Parathyroid adenoma (tissue), 2 donors: ENCODE measurements around the gene MIOS.
A peak's percentile ranks its signal among the peaks of the same experiment; 100 is the strongest.

Experiments
- H2AFZ ChIP-seq: fragments of 300-600 bp; sonication (generic); one replicate; pipeline ENCODE4 v1.7.0; 2017; ENCODE audit warnings: antibody characterized with exemption, mild to moderate bottlenecking
- H3K27ac ChIP-seq: fragments of 300-600 bp; sonication (generic); one replicate; pipeline ENCODE4 v1.7.0; 2017
- H3K27me3 ChIP-seq: fragments of 300-600 bp; sonication (generic); one replicate; pipeline ENCODE4 v1.7.0; 2017; ENCODE audit warnings: low read length; ENCODE audit not compliant: control insufficient read depth, insufficient read depth
- H3K36me3 ChIP-seq: fragments of 300-600 bp; sonication (generic); one replicate; pipeline ENCODE4 v1.7.0; 2017; ENCODE audit warnings: low read length; ENCODE audit not compliant: control insufficient read depth, insufficient read depth
- H3K4me1 ChIP-seq: fragments of 300-600 bp; sonication (generic); one replicate; pipeline ENCODE4 v1.7.0; 2017; ENCODE audit warnings: control low read depth
- H3K4me2 ChIP-seq: fragments of 300-600 bp; sonication (generic); one replicate; pipeline ENCODE4 v1.7.0; 2017; ENCODE audit warnings: low read length
- H3K4me3 ChIP-seq: fragments of 300-600 bp; sonication (generic); one replicate; pipeline ENCODE4 v1.7.0; 2017; ENCODE audit warnings: low read depth, low read length
- H3K79me2 ChIP-seq: fragments of 300-600 bp; sonication (generic); one replicate; pipeline ENCODE4 v1.7.0; 2017; ENCODE audit warnings: control low read depth
- H3K9ac ChIP-seq: fragments of 300-600 bp; sonication (generic); one replicate; pipeline ENCODE4 v1.7.0; 2017; ENCODE audit warnings: mild to moderate bottlenecking
- H3K9me3 ChIP-seq: fragments of 300-600 bp; sonication (generic); one replicate; pipeline ENCODE4 v1.7.0; 2017; ENCODE audit warnings: low read length; ENCODE audit not compliant: control insufficient read depth
- TF ChIP-seq, protein P1 (sequence below): fragments of 300-600 bp; sonication (generic); IDR thresholded peaks from one replicate; pipeline ENCODE4 v1.7.0; 2017; ENCODE audit warnings: antibody characterized with exemption, mild to moderate bottlenecking
- donor health status: primary hyperparathyroidism.

MIOS gene

DNA sequence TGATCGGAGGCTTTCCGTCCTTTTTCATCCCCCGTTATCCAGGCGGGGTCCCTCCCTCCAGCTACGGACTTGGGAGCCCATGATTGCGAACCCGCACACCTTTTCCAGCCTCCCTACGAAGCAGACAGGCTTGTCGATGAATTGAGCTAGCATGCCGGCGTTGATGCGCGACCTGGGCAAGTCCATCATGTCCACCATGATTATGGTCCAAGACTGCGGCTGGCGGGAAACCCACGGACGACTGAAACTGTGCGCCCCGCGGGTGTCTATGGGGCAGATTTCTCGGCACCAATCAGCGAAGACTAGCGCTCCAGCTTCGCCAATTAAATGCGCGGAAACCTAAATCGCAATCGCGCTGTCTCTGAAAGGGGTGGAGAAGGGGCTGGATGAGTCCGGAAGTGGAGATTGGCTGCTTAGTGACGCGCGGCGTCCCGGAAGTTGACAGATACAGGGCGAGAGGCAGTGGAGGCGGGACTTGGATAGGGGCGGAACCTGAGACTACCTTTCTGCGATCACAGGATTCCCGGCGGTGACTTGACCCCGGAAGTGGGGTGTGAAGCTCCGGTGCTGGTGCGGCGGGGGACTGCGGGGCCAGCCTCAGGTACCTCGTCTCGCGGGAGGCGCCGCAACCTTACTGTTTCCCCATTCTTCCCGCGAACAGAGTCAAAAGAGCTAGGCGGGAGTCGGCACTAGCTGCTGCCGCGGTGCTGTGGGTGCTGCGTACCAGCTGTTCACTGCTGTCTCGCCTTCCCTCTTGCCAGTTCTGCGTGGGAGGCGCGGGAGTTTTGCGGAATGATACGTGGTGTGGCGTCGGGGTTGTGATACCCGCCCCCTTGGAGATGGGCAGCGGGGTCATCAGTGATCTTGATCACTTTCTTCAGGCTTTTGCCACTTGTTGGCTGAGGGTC lies 73.8 kb downstream of the MIOS start, which contains the start of gene UMAD1:
Gene UMAD1, plus strand, starts transcription at position 532 of the 908 bp plus-strand sequence. CDS start 32,620 bp downstream, outside the sequence.
- Histone ChIP-seq H3K36me3 (no peaks in the 10 kb centered on the region), H3K4me2 (peak within 1 kb of the TSS; percentile 94), H3K4me1 (peaks cover 6% of the 10 kb centered on the region), H3K27ac (peak within 1 kb of the TSS; percentile 87), H2AFZ (peak within 1 kb of the TSS; percentile 92), H3K79me2 (peaks cover 23% of the 10 kb centered on the region), H3K9me3 (no peaks in the 10 kb centered on the region), H3K4me3 (peak within 1 kb of the TSS; percentile 92), H3K27me3 (no peaks in the 10 kb centered on the region), H3K9ac (peak within 1 kb of the TSS; percentile 48)
- TF ChIP-seq, protein P1, sequence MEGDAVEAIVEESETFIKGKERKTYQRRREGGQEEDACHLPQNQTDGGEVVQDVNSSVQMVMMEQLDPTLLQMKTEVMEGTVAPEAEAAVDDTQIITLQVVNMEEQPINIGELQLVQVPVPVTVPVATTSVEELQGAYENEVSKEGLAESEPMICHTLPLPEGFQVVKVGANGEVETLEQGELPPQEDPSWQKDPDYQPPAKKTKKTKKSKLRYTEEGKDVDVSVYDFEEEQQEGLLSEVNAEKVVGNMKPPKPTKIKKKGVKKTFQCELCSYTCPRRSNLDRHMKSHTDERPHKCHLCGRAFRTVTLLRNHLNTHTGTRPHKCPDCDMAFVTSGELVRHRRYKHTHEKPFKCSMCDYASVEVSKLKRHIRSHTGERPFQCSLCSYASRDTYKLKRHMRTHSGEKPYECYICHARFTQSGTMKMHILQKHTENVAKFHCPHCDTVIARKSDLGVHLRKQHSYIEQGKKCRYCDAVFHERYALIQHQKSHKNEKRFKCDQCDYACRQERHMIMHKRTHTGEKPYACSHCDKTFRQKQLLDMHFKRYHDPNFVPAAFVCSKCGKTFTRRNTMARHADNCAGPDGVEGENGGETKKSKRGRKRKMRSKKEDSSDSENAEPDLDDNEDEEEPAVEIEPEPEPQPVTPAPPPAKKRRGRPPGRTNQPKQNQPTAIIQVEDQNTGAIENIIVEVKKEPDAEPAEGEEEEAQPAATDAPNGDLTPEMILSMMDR: no peak

DNA sequence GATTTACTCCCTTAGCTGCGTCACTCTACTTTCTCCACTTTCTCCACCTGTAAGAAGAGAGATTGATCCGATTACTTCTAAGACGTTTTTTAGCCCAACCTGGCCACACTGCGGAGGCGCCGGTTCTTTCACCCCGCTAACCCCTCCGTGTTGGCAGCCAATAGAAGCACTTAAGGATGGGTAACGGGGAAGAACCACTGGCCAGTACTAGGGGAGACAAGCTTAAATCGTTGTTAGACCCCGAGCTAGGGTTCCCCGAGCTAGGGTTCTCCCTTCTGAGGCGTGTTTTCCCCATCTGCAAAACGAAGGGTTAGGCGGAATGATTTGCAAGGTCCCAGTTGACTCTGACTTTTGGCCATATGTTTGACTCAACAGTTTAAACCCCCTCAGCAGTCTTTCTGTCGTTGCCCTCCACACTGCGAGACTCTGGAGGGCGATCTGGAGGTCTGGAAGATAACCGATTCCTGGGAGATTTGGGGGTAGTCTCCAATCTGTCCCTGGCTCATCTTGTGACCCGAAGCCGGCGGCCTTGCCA lies 74.5 kb downstream of the MIOS start:
- Histone ChIP-seq H3K27ac (peak overlapping the region; percentile 87), H3K36me3 (no peaks in the 10 kb centered on the region), H3K4me2 (peak overlapping the region; percentile 94), H3K4me3 (peak overlapping the region; percentile 92), H3K79me2 (peaks cover 30% of the 10 kb centered on the region), H3K9ac (peak overlapping the region; percentile 48), H3K4me1 (peaks cover 6% of the 10 kb centered on the region), H3K27me3 (no peaks in the 10 kb centered on the region), H3K9me3 (no peaks in the 10 kb centered on the region), H2AFZ (peak overlapping the region; percentile 92)
- TF ChIP-seq, protein P1: no peak

DNA sequence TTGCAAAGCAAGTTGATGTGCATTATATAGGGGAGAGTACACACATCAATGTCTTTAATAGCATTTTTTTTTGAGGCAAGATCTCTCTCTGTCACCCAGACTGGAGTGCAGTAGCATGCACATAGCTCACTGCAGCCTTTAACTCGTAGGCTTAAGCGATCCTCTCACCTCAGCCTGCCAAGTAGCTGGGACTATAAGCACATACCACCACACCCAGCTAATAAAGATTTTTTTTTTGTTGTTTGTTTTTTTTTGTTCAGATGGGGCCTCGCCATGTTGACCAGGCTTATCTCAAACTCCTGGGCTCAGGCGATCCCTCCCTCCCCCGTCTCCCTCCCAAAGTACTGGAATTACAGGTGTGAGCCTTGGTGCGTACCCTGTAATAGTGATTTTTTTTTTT lies 75.4 kb downstream of the MIOS start:
- Histone ChIP-seq H3K4me3 (peak overlapping the region; percentile 92), H3K4me2 (peak overlapping the region; percentile 94), H3K79me2 (peaks cover 38% of the 10 kb centered on the region), H3K9ac (no peak overlapping the region), H3K36me3 (no peaks in the 10 kb centered on the region), H2AFZ (no peak overlapping the region), H3K4me1 (peaks cover 6% of the 10 kb centered on the region), H3K27me3 (no peaks in the 10 kb centered on the region), H3K9me3 (no peaks in the 10 kb centered on the region), H3K27ac (no peak overlapping the region)
- TF ChIP-seq, protein P1: no peak

DNA sequence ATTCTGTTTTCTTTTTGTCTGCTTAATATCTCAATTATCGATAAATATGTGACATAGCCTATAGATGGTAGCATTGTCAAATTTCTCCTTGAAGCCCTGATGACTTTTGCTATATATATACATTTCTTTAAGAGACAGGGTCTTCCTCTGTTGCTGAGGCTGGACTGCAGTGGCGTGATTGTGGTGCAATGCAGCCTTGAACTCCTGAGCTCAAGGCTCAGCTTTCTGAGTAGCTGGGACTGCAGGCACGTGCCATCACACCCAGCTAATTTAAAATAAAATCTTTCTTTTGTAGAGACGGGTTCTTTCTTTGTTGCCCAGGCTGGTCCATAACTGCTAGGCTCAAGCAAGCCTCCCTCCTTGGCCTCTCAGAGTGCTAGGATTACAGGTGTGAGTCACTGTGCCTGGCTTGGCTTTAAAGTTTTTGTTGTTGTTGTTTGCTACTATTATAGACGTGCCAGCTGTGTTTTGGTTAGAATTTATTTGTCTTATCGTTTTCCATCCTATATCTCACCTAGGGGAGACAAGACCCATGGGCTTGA lies 80.9 kb downstream of the MIOS start:
- Histone ChIP-seq H3K27me3 (no peaks in the 10 kb centered on the region), H3K4me3 (no peak overlapping the region), H3K27ac (no peak overlapping the region), H3K9ac (no peak overlapping the region), H3K9me3 (no peaks in the 10 kb centered on the region), H3K4me2 (no peak overlapping the region), H3K79me2 (peaks cover 52% of the 10 kb centered on the region), H3K36me3 (no peaks in the 10 kb centered on the region), H3K4me1 (peaks cover 2% of the 10 kb centered on the region), H2AFZ (no peak overlapping the region)
- TF ChIP-seq, protein P1: no peak
